RCC 7860 (cell line): ENCODE measurements around the gene FZD4.
"Not testable (repeated sequence)": the region's sequence is repeated elsewhere in the genome, so short reads cannot be mapped to it uniquely, and the experiment has no call there.

Experiments
- DNase-seq: peaks from one replicate; pipeline ENCODE4 v3.0.0-alpha.2; 2015; ENCODE audit warnings: low spot score
- FAIRE-seq: peaks from 2 replicates; lab custom pipeline; 2012; peaks lifted over from hg19 to GRCh38; lab: Jason Lieb, UNC

The FZD4 gene

GRCh38 chr11:86916330-86916729 is 38.9 kb downstream of the FZD4 start:
- FAIRE-seq: peak; percentile 77
- DNase-seq: peak; percentile 66

DNA sequence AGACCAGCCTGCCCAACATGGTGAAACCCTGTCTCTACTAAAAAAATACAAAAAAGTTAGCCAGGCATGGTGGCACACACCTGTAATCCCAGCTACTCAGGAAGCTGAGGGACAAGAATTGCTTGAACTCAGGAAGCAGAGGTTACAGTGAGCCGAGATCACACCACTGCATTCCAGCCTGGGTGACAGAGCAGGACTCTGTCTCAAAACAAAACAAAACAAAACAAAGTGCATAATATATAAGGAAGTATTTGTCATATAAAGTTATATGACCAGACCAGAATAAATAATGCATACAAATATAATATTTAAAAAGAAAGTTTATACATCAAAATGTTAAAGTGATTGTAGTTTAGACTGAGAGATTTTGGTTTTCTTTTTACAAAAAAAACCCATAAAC is 39.3 kb downstream of the FZD4 start:
- peak; percentile 5 for DNase-seq
- not testable (repeated sequence) for FAIRE-seq

DNA sequence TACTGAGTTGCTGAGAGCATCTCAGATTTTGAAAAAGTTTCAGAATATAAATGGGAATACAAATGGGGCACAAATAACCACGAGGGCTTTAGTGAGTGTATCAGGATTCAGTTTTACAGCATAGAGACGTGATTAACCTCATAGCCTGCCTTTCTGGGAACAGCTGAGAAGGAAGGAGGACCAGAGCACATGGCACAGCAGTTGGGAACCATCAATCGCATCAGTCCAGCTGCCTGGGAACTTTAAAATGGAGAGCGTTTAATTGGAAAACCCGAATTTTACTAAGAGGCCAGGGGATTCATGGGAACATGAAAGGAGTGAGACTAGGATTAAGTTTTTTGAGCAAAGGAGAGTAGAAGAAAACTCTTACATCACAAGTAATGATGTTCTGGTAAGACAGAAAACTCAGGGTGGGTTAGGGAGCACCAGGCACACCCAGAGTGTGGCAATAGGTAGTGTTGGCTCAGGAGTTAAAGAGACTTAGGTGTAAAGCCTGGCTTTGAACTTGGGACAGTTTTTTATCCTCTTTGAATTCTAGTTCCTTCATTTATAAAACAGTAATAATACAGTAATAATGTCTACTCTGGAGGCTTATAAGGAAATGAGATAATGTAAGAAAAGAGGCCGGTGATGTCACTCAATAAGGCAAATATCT is 40.2 kb downstream of the FZD4 start:
- FAIRE-seq (no peak), DNase-seq (no peak)

GRCh38 chr11:86912238-86912637 is 43.0 kb downstream of the FZD4 start:
- FAIRE-seq (no peak), DNase-seq (no peak)

DNA sequence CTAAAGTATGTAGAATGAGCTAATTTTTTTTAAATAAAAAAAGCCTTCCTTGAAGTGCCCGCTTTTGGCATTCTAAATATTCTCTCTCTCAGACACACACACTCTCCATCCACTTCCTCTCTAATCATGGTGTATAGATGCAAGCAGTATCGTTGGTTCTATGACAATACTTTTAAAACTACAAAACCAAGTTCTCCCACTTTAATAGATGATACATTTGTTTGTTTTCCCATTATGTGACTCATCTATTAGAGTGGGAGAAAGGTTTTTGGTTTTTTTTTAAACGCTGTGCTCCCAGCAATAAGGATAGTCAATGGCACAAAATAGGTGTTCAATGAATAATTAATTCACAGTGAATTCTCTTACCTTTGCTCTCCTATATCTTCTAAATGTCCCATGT is 44.6 kb downstream of the FZD4 start:
- DNase-seq (no peak), FAIRE-seq (no peak)

DNA sequence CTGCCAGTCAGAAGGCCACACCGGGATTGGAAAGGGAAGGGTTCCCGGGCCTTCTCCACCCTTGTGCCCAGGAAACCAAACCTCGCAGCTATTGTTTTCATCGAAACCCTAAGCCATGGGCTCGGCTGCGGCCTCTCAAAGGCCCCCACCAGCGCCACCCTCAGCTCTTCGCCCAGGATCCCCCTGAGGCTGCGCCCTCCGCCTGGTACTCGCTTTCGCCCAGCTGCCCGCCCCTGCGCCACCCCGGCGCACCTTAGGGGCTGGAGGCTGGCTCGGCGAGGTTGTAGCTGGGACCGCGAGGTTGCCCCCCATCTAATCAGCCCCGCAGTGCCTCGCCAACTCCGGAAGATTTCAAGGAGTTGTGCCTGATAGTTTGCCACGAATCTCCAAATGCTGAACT is 49.0 kb downstream of the FZD4 start:
- no peak for FAIRE-seq
- no peak for DNase-seq

- DNase-seq: no peak
- FAIRE-seq: no peak
Measured at GRCh38 chr11:86905252-86905651, 49.9 kb downstream of the FZD4 start.

DNA sequence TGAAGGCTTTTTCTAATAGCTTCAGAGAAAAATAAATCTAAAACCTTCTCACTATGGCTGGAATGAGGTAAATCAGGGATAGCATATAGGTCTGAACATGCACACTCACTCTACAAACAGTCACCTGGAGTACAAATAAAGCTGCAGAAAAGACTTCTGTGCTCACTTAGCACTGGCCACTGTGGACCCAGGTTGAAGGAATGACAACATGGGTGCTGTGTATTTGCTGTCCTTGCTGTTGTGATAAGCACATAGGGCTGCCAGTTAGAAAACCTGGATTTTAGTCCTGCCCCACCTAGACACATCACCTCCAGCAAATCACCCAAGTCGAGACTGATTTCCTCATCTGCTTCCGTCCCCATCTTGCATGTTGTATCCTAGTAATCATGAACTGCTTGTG is 51.2 kb downstream of the FZD4 start:
- FAIRE-seq (no peak), DNase-seq (no peak)

DNA sequence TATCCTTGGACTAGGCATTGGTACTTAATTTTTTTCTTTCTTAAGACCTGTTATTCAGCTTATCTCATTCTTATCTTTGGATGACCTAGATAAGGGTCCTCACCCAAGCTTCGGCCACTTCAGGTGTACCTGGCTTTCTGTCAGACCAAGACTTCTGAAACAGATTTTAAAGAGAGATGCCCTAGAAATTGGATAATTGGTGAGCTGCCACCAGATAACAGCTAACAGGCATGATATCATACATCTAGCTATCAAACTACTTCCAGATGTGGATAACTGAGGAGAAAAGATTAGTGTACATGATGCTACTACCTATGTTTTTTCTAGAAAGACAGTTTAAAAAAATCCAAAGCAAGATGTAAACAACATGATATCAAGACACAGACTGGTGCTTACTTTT is 52.9 kb downstream of the FZD4 start:
- no peak for FAIRE-seq
- no peak for DNase-seq

- DNase-seq (no peak), FAIRE-seq (no peak)
Measured at GRCh38 chr11:86901599-86901998, 53.6 kb downstream of the FZD4 start.

GRCh38 chr11:86900162-86900561 is 55.0 kb downstream of the FZD4 start:
- FAIRE-seq: no peak
- DNase-seq: no peak

DNA sequence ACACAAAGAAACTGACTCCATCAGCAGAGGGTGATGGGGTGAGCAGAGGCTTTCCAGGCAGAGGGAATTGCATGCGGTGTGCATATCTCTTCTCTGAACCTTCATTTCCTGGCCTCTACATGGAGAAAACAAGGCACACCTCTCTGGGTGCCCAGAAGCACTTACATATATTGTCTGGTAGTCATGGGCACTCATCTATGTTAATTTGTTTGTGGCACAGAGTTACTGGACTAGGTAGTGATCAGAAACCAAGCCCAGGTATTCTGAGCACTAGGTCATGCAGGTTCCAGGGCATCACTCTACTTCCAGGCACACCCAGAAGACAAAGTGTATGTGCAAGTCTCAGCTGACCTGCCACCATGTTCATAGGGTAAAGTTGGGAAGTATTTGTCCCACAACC is 56.5 kb downstream of the FZD4 start:
- DNase-seq (no peak), FAIRE-seq (no peak)

GRCh38 chr11:86896441-86896841 is 58.8 kb downstream of the FZD4 start:
- DNase-seq (no peak), FAIRE-seq (no peak)
